Osteoblast (primary cell): Measurements from ENCODE around the gene KHDRBS1. TPM values are rescaled to one million over a fixed set of nuclear protein-coding genes. Genes with fewer than 3 reads are reported as not detected.
"Not testable (repeated sequence)": the region's sequence is repeated elsewhere in the genome, so short reads cannot be mapped to it uniquely, and the experiment has no call there.

Experiments
- DNase-seq: peaks from one replicate; pipeline ENCODE4 v3.0.0; 2011; ENCODE audit warnings: low spot score, mixed read lengths; ENCODE audit not compliant: insufficient read length; ENCODE audit errors: missing footprints
- H2AFZ ChIP-seq: 2 replicates; pipeline ENCODE4 v1.6.0; 2011; ENCODE audit warnings: mild to moderate bottlenecking, low read length
- H3K27ac ChIP-seq: 2 replicates; pipeline ENCODE4 v1.5.1; 2011; ENCODE audit warnings: mild to moderate bottlenecking, low read depth, low read length, moderate library complexity
- H3K27me3 ChIP-seq: 2 replicates; pipeline ENCODE4 v1.6.0; 2012; ENCODE audit warnings: mild to moderate bottlenecking, control low read depth, inconsistent platforms, low read length, moderate library complexity; ENCODE audit not compliant: insufficient read depth
- H3K36me3 ChIP-seq: 2 replicates; pipeline ENCODE4 v1.5.1; 2011; ENCODE audit warnings: mild to moderate bottlenecking, low read length, control low read depth, moderate library complexity; ENCODE audit not compliant: insufficient read depth
- H3K4me1 ChIP-seq: 2 replicates; pipeline ENCODE4 v1.5.1; 2011; ENCODE audit warnings: mild to moderate bottlenecking, low read length, control low read depth, moderate library complexity; ENCODE audit not compliant: insufficient read depth
- H3K4me2 ChIP-seq: 2 replicates; pipeline ENCODE4 v1.6.0; 2011; ENCODE audit warnings: mild to moderate bottlenecking, low read length; ENCODE audit not compliant: insufficient read depth
- H3K4me3 ChIP-seq: fragments of 200-600 bp; sonication (generic); 3 replicates; pipeline ENCODE4 v1.5.1; 2012; ENCODE audit warnings: mild to moderate bottlenecking, low read length, inconsistent platforms; ENCODE audit not compliant: insufficient read depth
- H3K79me2 ChIP-seq: 2 replicates; pipeline ENCODE4 v1.6.0; 2012; ENCODE audit warnings: mild to moderate bottlenecking, low read length, control low read depth, inconsistent platforms; ENCODE audit not compliant: insufficient read depth
- H3K9me3 ChIP-seq: 2 replicates; pipeline ENCODE4 v1.5.1; 2011; ENCODE audit warnings: low read depth, low read length, control low read depth
- H4K20me1 ChIP-seq: 2 replicates; pipeline ENCODE4 v1.6.0; 2012; ENCODE audit warnings: mild to moderate bottlenecking, low read length, control low read depth; ENCODE audit not compliant: insufficient read depth
- CTCF ChIP-seq: IDR thresholded peaks from 2 replicates; pipeline ENCODE4 v1.5.1; 2011; ENCODE audit warnings: mild to moderate bottlenecking, low read depth, low read length, moderate library complexity; ENCODE audit errors: extremely low read depth
- total RNA-seq: library from RNA; depleted of rRNA; stranded (reverse); fragments of >200 nt; gene quantifications from 2 replicates; pipeline ENCODE4 v1.2.3, GENCODE V29; 2012

Gene KHDRBS1
- total RNA-seq, 1 donor: 52.8 TPM

GRCh38 chr1:32001863-32002262 is 11.8 kb upstream of the KHDRBS1 start:
- Histone ChIP-seq H2AFZ (no peak overlapping the region), H3K36me3 (no peaks in the 10 kb centered on the region), H3K79me2 (no peaks in the 10 kb centered on the region), H3K9me3 (no peaks in the 10 kb centered on the region), H3K4me1 (no peaks in the 10 kb centered on the region), H3K27ac (no peak overlapping the region), H3K27me3 (no peaks in the 10 kb centered on the region), H3K4me3 (no peak overlapping the region), H3K4me2 (no peak overlapping the region), H4K20me1 (no peaks in the 10 kb centered on the region)
- DNase-seq: no peak
- TF ChIP-seq CTCF: no peak

- H3K4me1 ChIP-seq, H3K79me2 ChIP-seq, H3K27me3 ChIP-seq, H3K4me3 ChIP-seq, DNase-seq, H2AFZ ChIP-seq, H3K27ac ChIP-seq, H3K36me3 ChIP-seq, H3K9me3 ChIP-seq, H3K4me2 ChIP-seq, H4K20me1 ChIP-seq: not testable (repeated sequence)
Measured at GRCh38 chr1:32002285-32002684, 11.4 kb upstream of the KHDRBS1 start.

GRCh38 chr1:32005522-32005921 is 8.1 kb upstream of the KHDRBS1 start:
- no peaks in the 10 kb centered on the region for H3K79me2 ChIP-seq
- DNase-seq: no peak
- H2AFZ ChIP-seq: no peak overlapping the region
- no peak overlapping the region for H3K4me3 ChIP-seq
- H3K9me3 ChIP-seq: no peaks in the 10 kb centered on the region
- H3K4me1 ChIP-seq: no peaks in the 10 kb centered on the region
- no peaks in the 10 kb centered on the region for H3K27me3 ChIP-seq
- H3K4me2 ChIP-seq: no peak overlapping the region
- H3K36me3 ChIP-seq: no peaks in the 10 kb centered on the region
- no peaks in the 10 kb centered on the region for H4K20me1 ChIP-seq
- TF ChIP-seq CTCF: no peak
- no peak overlapping the region for H3K27ac ChIP-seq

- H3K27ac ChIP-seq: no peak overlapping the region
- H3K36me3 ChIP-seq: no peaks in the 10 kb centered on the region
- H3K4me2 ChIP-seq: no peak overlapping the region
- no peaks in the 10 kb centered on the region for H3K79me2 ChIP-seq
- no peak for TF ChIP-seq CTCF
- no peaks in the 10 kb centered on the region for H3K4me1 ChIP-seq
- no peaks in the 10 kb centered on the region for H3K27me3 ChIP-seq
- H2AFZ ChIP-seq: peak overlapping the region; percentile 22
- H4K20me1 ChIP-seq: no peaks in the 10 kb centered on the region
- no peaks in the 10 kb centered on the region for H3K9me3 ChIP-seq
- no peak for DNase-seq
- no peak overlapping the region for H3K4me3 ChIP-seq
Measured at GRCh38 chr1:32007591-32007940, 6.1 kb upstream of the KHDRBS1 start.

- Histone ChIP-seq H2AFZ (no peak overlapping the region), H3K4me3 (no peak overlapping the region), H3K36me3 (no peaks in the 10 kb centered on the region), H3K27me3 (no peaks in the 10 kb centered on the region), H3K9me3 (no peaks in the 10 kb centered on the region), H4K20me1 (peaks cover 12% of the 10 kb centered on the region), H3K79me2 (peaks cover 16% of the 10 kb centered on the region), H3K4me2 (no peak overlapping the region), H3K27ac (no peak overlapping the region), H3K4me1 (peaks cover 6% of the 10 kb centered on the region)
- no peak for TF ChIP-seq CTCF
- no peak for DNase-seq
Measured at GRCh38 chr1:32010246-32010645, 3.4 kb upstream of the KHDRBS1 start.
